Stomach (tissue), 9 donors: ENCODE results near the gene TEDC1. TPM values are rescaled to one million over a fixed set of nuclear protein-coding genes. Genes with fewer than 3 reads are reported as not detected.

Experiments
- DNase-seq, 2 donors: peaks; one replicate each; pipeline versions ENCODE4 v3.0.0 to v3.0.0-alpha.2; 2013 to 2019
- H3K27ac ChIP-seq, 5 donors: fragments of 200-600 bp in 4 of 5; sonication (generic) in 4 of 5; one replicate each; pipeline ENCODE4 v1.5.1; 2013 to 2019; ENCODE audit warnings: mild to moderate bottlenecking in 1 of 5, moderate library complexity in 1 of 5
- H3K27me3 ChIP-seq, 3 donors: fragments of 200-600 bp; sonication (generic); one replicate each; pipeline ENCODE4 v1.5.1; 2017 to 2019; ENCODE audit warnings: mixed run types in 1 of 3
- H3K36me3 ChIP-seq, 4 donors: fragments of 200-600 bp; sonication (generic); 1 replicate in 3 of 4; 2 replicates in 1 of 4; pipeline ENCODE4 v1.5.1; 2016 to 2019
- H3K4me1 ChIP-seq, 4 donors: fragments of 200-600 bp; sonication (generic); one replicate each; pipeline ENCODE4 v1.5.1; 2016 to 2019
- H3K4me3 ChIP-seq, 4 donors: fragments of 200-600 bp; sonication (generic) in 3 of 4; one replicate each; pipeline ENCODE4 v1.5.1; 2016 to 2019; ENCODE audit warnings: mild to moderate bottlenecking in 1 of 4
- H3K9me3 ChIP-seq, 4 donors: fragments of 200-600 bp; sonication (generic); one replicate each; pipeline ENCODE4 v1.5.1; 2016 to 2019
- CTCF ChIP-seq, 7 experiments: fragments of 450-650 bp in 4 of 7; fragments of 200-600 bp in 3 of 7; sonication (generic) in 3 of 7; IDR thresholded peaks; one replicate each; pipeline ENCODE4 v1.5.1; 2016 to 2019; ENCODE audit warnings: antibody characterized with exemption in 7 of 7, control low read depth in 2 of 7, mild to moderate bottlenecking in 1 of 7
- EP300 ChIP-seq: sonication (generic); formaldehyde crosslinking; IDR thresholded peaks from one replicate; pipeline ENCODE4 v1.6.1; 2017; ENCODE audit warnings: antibody characterized with exemption
- POLR2A ChIP-seq, 4 donors: fragments of 450-650 bp; IDR thresholded peaks; one replicate each; pipeline ENCODE4 v1.6.1; 2016; ENCODE audit warnings: antibody characterized with exemption in 4 of 4, control low read depth in 2 of 4, mild to moderate bottlenecking in 1 of 4, moderate library complexity in 1 of 4
- POLR2AphosphoS5 ChIP-seq, 3 donors: sonication (generic); formaldehyde crosslinking; IDR thresholded peaks; one replicate each; pipeline ENCODE4 v1.6.1; 2016; ENCODE audit warnings: antibody characterized with exemption in 3 of 3
- WGBS, 5 donors: extraction: QIAGEN DNeasy Blood & Tissue Kit in 3 of 5; methylation state at CpG; one replicate each; pipeline versions ENCODE4 v1.1.5 to v1.1.7; 2013 to 2018; 5-methylcytosine and 5-hydroxymethylcytosine counted together
- intact Hi-C: fragments of 100-400 bp; cut with DNase I; formaldehyde crosslinking; loops from one replicate; pipeline ENCODE4 v1.15.1; 2023; ENCODE audit warnings: low total_unique reads
- polyA plus RNA-seq, 3 donors: library from polyadenylated mRNA; stranded (reverse); fragments of 200-250 nt; gene quantifications; one replicate each; pipeline ENCODE4 v1.2.3, GENCODE V29; 2013
- total RNA-seq, 5 donors: library from RNA; depleted of rRNA; stranded (reverse); fragments of >200 nt; gene quantifications; one replicate each; pipeline versions ENCODE4 v1.1.0 to v1.2.3, GENCODE V29; 2014 to 2016
- donor health status: healthy with polysubstance abuse.
- donor health status: Bipolar disorder and iron deficiency.
- donor health status: healthy.

TEDC1 gene
- total and polyA plus RNA-seq, 8 donors = 3.0 to 167 (median 17.9) TPM

- H3K36me3 ChIP-seq = no peaks in the 10 kb centered on the region
- H3K4me1 ChIP-seq = no peaks in the 10 kb centered on the region
- peaks cover 0 to 33% (median 0%) of the 10 kb centered on the region in 3 donors for H3K27me3 ChIP-seq
- no peak for TF ChIP-seq POLR2AphosphoS5 (IDR thresholded peaks at IDR 0.05)
- TF ChIP-seq EP300 = no peak
- no peak for TF ChIP-seq POLR2A (IDR thresholded peaks at IDR 0.05)
- no peak for TF ChIP-seq CTCF (IDR thresholded peaks at IDR 0.05)
- no peaks in the 10 kb centered on the region for H3K9me3 ChIP-seq
- no peak overlapping the region for H3K27ac ChIP-seq
- intact Hi-C loops = no loop called here
- WGBS, 5 donors = 66 to 70% (median 67%) methylated on average over 14 of the region's 14 CpGs
- no peak for DNase-seq
- H3K4me3 ChIP-seq = no peak overlapping the region
Observed at GRCh38 chr14:105519946-105520698, 29.1 kb downstream of the TEDC1 start.

GRCh38 chr14:105525326-105525725, 34.3 kb downstream of the TEDC1 start:
- Histone ChIP-seq H3K27me3 (peaks cover 4 to 67% (median 32%) of the 10 kb centered on the region in 3 donors), H3K36me3 (no peaks in the 10 kb centered on the region), H3K9me3 (no peaks in the 10 kb centered on the region), H3K4me3 (no peak overlapping the region), H3K27ac (no peak overlapping the region), H3K4me1 (peaks cover 37 to 45% (median 42%) of the 10 kb centered on the region in 4 donors)
- DNase-seq = no peak
- intact Hi-C loops = no loop called here
- 82 to 93% (median 86%) methylated on average over 9 of the region's 9 CpGs for WGBS, 5 donors
- TF ChIP-seq POLR2A (IDR thresholded peaks at IDR 0.05) (no peak), CTCF (IDR thresholded peaks at IDR 0.05) (no peak), EP300 (no peak), POLR2AphosphoS5 (IDR thresholded peaks at IDR 0.05) (no peak)

DNA sequence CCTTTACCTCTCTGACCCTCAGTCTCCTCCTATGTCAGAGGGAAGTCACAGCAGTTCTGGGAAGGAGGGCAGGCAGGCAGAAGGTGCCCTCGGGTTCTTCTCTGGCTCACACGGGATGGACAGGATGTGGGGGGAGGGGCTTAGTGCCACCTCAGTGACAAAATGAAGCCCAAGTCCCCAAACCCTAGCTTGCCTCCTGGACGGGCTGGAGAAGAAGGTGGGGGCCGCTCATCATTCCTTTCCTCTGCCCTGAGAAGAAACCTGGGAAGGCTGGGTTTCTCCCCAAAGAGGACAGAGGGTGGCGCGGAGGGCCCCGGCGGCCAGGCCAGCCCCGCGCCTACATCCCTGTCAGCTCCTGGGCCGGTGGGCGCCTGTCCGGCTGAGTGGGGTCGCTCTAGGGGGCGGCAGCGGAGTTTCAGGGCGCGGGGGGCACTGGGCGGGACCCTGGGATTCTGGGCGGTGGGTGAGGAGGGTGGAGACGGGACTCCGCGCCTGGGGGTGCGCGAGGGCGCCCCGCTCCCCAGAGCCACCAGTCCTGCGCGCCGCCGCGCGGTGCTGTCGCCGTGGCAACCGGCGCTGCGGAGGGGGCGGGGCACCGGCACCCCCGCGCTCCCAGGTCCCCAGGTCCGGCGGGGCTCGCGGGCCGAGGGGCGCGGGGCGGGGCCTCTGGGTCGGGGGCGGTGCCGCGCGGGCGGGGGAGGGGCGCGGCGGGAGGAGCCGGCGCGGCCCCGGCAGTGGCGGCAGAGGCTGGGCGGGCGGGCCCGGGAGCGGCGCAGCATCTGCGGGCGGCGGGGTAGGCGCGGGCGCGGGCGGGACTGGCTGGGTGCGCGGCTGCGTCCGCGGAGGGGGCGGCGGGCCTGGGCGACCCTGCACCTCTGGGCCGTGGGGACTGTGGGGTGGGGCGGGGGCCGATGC, 35.1 kb downstream of the TEDC1 start, which contains the start of gene TMEM121:
Gene TMEM121 (plus strand): TSS at position 723 of the 915 bp plus-strand sequence. CDS start 2,252 bp downstream, outside the sequence.
- H3K9me3 ChIP-seq = no peaks in the 10 kb centered on the region
- peak in 1 of 2 donors; percentile 77 for DNase-seq
- intact Hi-C loops = no loop called here
- H3K36me3 ChIP-seq = no peaks in the 10 kb centered on the region
- H3K4me3 ChIP-seq = peak within 1 kb of the TSS; percentile 56 to 74 (median 66)
- peak within 1 kb of the TSS in 3 of 5 donors; percentile 42 to 60 (median 55) for H3K27ac ChIP-seq
- 1 to 18% (median 2%) methylated on average over 8 to 87 of the region's 88 CpGs for WGBS, 5 donors
- no peak for TF ChIP-seq EP300
- TF ChIP-seq POLR2AphosphoS5 (IDR thresholded peaks at IDR 0.05) = no peak
- TF ChIP-seq CTCF (IDR thresholded peaks at IDR 0.05) = no peak
- TF ChIP-seq POLR2A (IDR thresholded peaks at IDR 0.05) = no peak
- H3K4me1 ChIP-seq = peaks cover 37 to 46% (median 43%) of the 10 kb centered on the region in 4 donors
- peaks cover 4 to 70% (median 32%) of the 10 kb centered on the region in 3 donors for H3K27me3 ChIP-seq

DNA sequence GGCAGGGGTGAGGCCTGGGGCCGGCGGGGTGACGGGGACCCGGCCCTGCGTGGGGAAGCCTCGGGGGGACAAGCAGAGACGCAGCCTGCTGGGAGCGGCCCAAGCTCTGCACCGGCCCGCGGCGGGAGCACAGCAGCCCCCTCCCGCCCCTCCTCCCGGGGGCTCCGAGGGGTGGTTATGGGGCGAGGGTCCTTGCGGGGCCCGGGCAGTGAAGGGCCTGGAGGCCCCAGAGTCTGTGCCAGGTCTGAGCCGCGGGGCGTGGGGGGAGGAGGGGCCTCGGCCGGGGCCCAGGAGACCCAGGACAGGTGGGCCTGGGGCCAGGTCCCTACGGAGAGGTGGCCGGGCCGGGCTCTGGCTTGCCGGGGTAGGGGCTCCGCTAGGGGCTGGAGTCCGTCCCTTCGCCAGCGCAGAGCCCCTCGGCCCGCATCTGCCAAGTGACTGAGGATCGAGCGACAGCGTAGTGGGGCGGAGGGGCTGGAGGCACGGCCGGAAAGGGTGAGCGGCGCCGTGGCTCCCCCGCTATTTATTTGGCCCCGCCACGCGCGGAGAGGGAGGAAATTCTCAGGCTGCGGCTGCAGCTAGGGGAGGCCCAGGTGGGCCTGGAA, 35.8 kb downstream of the TEDC1 start:
- Histone ChIP-seq H3K4me3 (peak overlapping the region; percentile 56 to 74 (median 66)), H3K27me3 (peaks cover 4 to 68% (median 32%) of the 10 kb centered on the region in 3 donors), H3K4me1 (peaks cover 37 to 46% (median 43%) of the 10 kb centered on the region in 4 donors), H3K9me3 (no peaks in the 10 kb centered on the region), H3K27ac (peak overlapping the region in 2 of 5 donors; percentile 6 to 58), H3K36me3 (no peaks in the 10 kb centered on the region)
- no peak for TF ChIP-seq POLR2A (IDR thresholded peaks at IDR 0.05)
- TF ChIP-seq POLR2AphosphoS5 (IDR thresholded peaks at IDR 0.05) = no peak
- whole genome bisulfite sequencing, 5 donors = 0 to 3% (median 1%) methylated on average over 24 to 48 of the region's 48 CpGs
- intact Hi-C loops = no loop called here
- peak in 1 of 2 donors; percentile 58 for DNase-seq
